ENCODE results near the gene GUCY2C.

The GUCY2C gene

DNA sequence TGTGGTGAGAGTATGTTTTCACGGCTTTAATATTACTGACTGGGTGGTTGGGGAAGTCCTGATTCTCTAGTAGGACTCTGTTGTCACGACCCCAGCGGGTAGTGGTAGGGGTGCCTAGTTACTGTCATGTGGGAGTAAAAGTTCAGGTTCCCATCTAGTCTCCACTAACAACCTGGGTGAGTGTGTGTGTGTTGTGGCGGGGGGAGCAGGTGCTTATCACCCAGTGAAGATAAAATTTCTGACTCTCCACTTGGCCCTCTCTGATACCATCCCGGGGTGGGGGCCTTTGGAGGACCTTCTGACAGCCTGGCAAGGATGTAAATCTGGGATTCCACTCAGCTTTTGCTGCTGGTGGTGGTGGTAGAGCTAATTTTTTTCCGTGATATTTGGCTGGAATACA, 35.4 kb upstream of the GUCY2C start:
- Histone ChIP-seq H3K27me3 (ENCODE audit: insufficient read depth, low read length, poor library complexity) (no peaks in the 10 kb centered on the region), H3K9me3 (ENCODE audit: insufficient read depth, low read length, severe bottlenecking) (no peaks in the 10 kb centered on the region), H2AFZ (ENCODE audit: low read depth, low read length) (no peak overlapping the region), H3K9ac (ENCODE audit: low read depth, low read length) (no peak overlapping the region), H3K4me2 (ENCODE audit: insufficient read depth, low read length) (no peak overlapping the region), H3K4me3 (ENCODE audit: low read depth in 1 of 2, low read length in 2 of 2) (no peak overlapping the region), H3K27ac (ENCODE audit: low read length) (no peak overlapping the region), H3K36me3 (ENCODE audit: insufficient read depth, low read length) (no peaks in the 10 kb centered on the region), H3K79me2 (ENCODE audit: insufficient read depth, low read length) (no peaks in the 10 kb centered on the region), H3K4me1 (ENCODE audit: insufficient read depth, low read length) (no peaks in the 10 kb centered on the region), H4K20me1 (ENCODE audit: insufficient read depth, low read length) (no peaks in the 10 kb centered on the region)
- ATAC-seq (ENCODE audit: insufficient read depth, low read depth) (no peak), DNase-seq (no peak)
- TF ChIP-seq EZH2 (IDR thresholded peaks at IDR 0.05; ENCODE audit: borderline replicate concordance, low read depth, low read length, severe bottlenecking): no peak
- TF ChIP-seq, protein P1, sequence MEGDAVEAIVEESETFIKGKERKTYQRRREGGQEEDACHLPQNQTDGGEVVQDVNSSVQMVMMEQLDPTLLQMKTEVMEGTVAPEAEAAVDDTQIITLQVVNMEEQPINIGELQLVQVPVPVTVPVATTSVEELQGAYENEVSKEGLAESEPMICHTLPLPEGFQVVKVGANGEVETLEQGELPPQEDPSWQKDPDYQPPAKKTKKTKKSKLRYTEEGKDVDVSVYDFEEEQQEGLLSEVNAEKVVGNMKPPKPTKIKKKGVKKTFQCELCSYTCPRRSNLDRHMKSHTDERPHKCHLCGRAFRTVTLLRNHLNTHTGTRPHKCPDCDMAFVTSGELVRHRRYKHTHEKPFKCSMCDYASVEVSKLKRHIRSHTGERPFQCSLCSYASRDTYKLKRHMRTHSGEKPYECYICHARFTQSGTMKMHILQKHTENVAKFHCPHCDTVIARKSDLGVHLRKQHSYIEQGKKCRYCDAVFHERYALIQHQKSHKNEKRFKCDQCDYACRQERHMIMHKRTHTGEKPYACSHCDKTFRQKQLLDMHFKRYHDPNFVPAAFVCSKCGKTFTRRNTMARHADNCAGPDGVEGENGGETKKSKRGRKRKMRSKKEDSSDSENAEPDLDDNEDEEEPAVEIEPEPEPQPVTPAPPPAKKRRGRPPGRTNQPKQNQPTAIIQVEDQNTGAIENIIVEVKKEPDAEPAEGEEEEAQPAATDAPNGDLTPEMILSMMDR (IDR thresholded peaks at IDR 0.05; ENCODE audit: borderline replicate concordance, extremely low read depth, low read length, poor library complexity, severe bottlenecking): no peak

DNA sequence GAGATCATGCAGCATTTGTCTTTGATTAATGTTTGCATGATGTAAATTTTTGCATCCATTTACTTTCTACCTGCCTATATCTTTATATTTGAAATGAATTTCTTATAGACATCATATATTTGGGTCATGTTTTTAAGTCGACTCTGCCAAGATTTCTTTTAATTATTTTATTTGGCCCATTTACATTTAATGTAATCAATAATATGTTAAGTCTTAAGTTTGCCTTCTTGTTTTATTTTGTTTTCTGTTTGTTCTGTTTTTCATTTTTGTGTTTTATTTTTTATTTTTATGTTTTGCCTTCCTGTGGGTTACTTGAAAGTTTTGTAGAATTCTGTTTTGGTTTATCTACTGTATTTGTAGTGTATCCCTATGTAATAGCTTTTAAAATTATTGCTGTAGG, 33.2 kb upstream of the GUCY2C start:
- Histone ChIP-seq H3K27me3 (ENCODE audit: insufficient read depth, low read length, poor library complexity) (no peaks in the 10 kb centered on the region), H3K9ac (ENCODE audit: low read depth, low read length) (no peak overlapping the region), H4K20me1 (ENCODE audit: insufficient read depth, low read length) (no peaks in the 10 kb centered on the region), H3K4me1 (ENCODE audit: insufficient read depth, low read length) (no peaks in the 10 kb centered on the region), H3K4me3 (ENCODE audit: low read depth in 1 of 2, low read length in 2 of 2) (no peak overlapping the region), H3K4me2 (ENCODE audit: insufficient read depth, low read length) (no peak overlapping the region), H2AFZ (ENCODE audit: low read depth, low read length) (no peak overlapping the region), H3K27ac (ENCODE audit: low read length) (no peak overlapping the region), H3K36me3 (ENCODE audit: insufficient read depth, low read length) (no peaks in the 10 kb centered on the region), H3K9me3 (ENCODE audit: insufficient read depth, low read length, severe bottlenecking) (no peaks in the 10 kb centered on the region), H3K79me2 (ENCODE audit: insufficient read depth, low read length) (no peaks in the 10 kb centered on the region)
- no peak for TF ChIP-seq EZH2 (IDR thresholded peaks at IDR 0.05; ENCODE audit: borderline replicate concordance, low read depth, low read length, severe bottlenecking)
- TF ChIP-seq, protein P1 (IDR thresholded peaks at IDR 0.05; ENCODE audit: borderline replicate concordance, extremely low read depth, low read length, poor library complexity, severe bottlenecking): no peak
- DNase-seq: no peak
- no peak for ATAC-seq (ENCODE audit: insufficient read depth, low read depth)

DNA sequence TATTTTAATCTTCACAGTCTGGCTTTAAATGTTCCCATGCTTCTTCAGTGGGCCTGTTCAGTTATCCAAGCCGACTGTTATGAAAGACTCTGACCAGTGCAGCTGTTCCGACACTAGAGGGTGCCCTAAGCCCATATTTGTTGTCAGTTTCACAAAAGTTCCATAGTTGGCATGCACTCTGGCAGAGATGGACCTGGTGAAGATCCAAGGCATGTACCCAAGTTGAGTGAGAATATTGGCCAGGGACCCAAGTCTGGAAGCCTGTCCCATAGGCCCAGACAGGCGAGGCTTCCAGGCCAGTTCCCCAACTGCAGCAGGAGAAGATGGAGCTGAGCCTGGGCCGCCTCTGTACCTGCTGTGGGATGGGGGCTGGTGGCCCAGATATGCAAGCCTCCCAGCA, 27.4 kb upstream of the GUCY2C start:
- Histone ChIP-seq H3K79me2 (ENCODE audit: insufficient read depth, low read length) (no peaks in the 10 kb centered on the region), H3K27me3 (ENCODE audit: insufficient read depth, low read length, poor library complexity) (peaks cover 3% of the 10 kb centered on the region), H4K20me1 (ENCODE audit: insufficient read depth, low read length) (no peaks in the 10 kb centered on the region), H3K9ac (ENCODE audit: low read depth, low read length) (no peak overlapping the region), H3K4me3 (ENCODE audit: low read depth in 1 of 2, low read length in 2 of 2) (no peak overlapping the region), H3K27ac (ENCODE audit: low read length) (no peak overlapping the region), H3K4me1 (ENCODE audit: insufficient read depth, low read length) (no peaks in the 10 kb centered on the region), H3K4me2 (ENCODE audit: insufficient read depth, low read length) (no peak overlapping the region), H3K36me3 (ENCODE audit: insufficient read depth, low read length) (no peaks in the 10 kb centered on the region), H3K9me3 (ENCODE audit: insufficient read depth, low read length, severe bottlenecking) (no peaks in the 10 kb centered on the region), H2AFZ (ENCODE audit: low read depth, low read length) (no peak overlapping the region)
- peak; percentile 59 for DNase-seq
- ATAC-seq (ENCODE audit: insufficient read depth, low read depth): peak; percentile 92
- TF ChIP-seq, protein P1 (IDR thresholded peaks at IDR 0.05; ENCODE audit: borderline replicate concordance, extremely low read depth, low read length, poor library complexity, severe bottlenecking): peak; percentile 89
- TF ChIP-seq EZH2 (IDR thresholded peaks at IDR 0.05; ENCODE audit: borderline replicate concordance, low read depth, low read length, severe bottlenecking): no peak
